Measurements from ENCODE around the gene STXBP6. TPM values are rescaled to one million over a fixed set of nuclear protein-coding genes. Genes with fewer than 3 reads are reported as not detected.

Gene STXBP6
- total and polyA plus RNA-seq, 10 of the 15 experiments (the other 5 are each of a cell fraction or from before 2014, with no cell fraction given): 1.2 to 47.3 (median 1.9) TPM

- no peaks in the 10 kb centered on the region for H3K36me3 ChIP-seq (ENCODE audit: control insufficient read depth in 2 of 2, insufficient read depth in 2 of 2, low read length in 1 of 2)
- FAIRE-seq: no peak
- H3K4me3 ChIP-seq: no peak overlapping the region
- H3K4me2 ChIP-seq (ENCODE audit: control insufficient read depth, insufficient read depth): no peak overlapping the region
- intact Hi-C loops (cut with micrococcal nuclease; ENCODE audit: unreplicated experiment) (no loop called here), in situ Hi-C loops (cut with MboI) (no loop called here)
- no peak overlapping the region for H2AFZ ChIP-seq (ENCODE audit: control insufficient read depth, low read depth, low read length)
- ChIA-PET POLR2A (no interaction called here), RAD21 (ENCODE audit: unreplicated experiment) (no interaction called here), SMC1A (ENCODE audit: uncharacterized antibody, unreplicated experiment) (interaction anchor here (1.0 to 4.4 kb wide), 2 partner anchors 28 to 352 kb away, joined by 3 to 27 read pairs; no protein-coding TSS in a partner anchor), CTCF (interaction anchor here (0.7 kb wide), 1 partner anchor 92 kb away, joined by 3 read pairs; no protein-coding TSS in a partner anchor)
- no peak for DNase-seq (ENCODE audit: low read depth, low spot score)
- TF ChIP-seq MTA3 (IDR thresholded peaks at IDR 0.05; ENCODE audit: borderline replicate concordance, low read length) (no peak), E2F8 (IDR thresholded peaks at IDR 0.05; ENCODE audit: low read depth, partially characterized antibody) (no peak), SIN3A (IDR thresholded peaks at IDR 0.05; ENCODE audit: low read depth, low read length) (no peak), SRF (IDR thresholded peaks at IDR 0.05; ENCODE audit: low read depth in 2 of 2, low read length in 2 of 2) (no peak), EZH2 (IDR thresholded peaks at IDR 0.05; ENCODE audit: borderline replicate concordance, control insufficient read depth, low read depth, low read length) (no peak), GABPA (IDR thresholded peaks at IDR 0.05; ENCODE audit: low read depth) (no peak)
- H3K27me3 ChIP-seq (replicated peaks in 1 of 2; ENCODE audit: control insufficient read depth in 2 of 2, insufficient read depth in 2 of 2, low read length in 1 of 2): no peaks in the 10 kb centered on the region
- no peaks in the 10 kb centered on the region for H3K79me2 ChIP-seq (ENCODE audit: control insufficient read depth, insufficient read depth, low read length)
- ATAC-seq: no peak
- no TSS peak for BruUV-seq (replicated peaks)
- no peak overlapping the region for H3K27ac ChIP-seq (ENCODE audit: control insufficient read depth, insufficient read depth)
- H4K20me1 ChIP-seq (ENCODE audit: control insufficient read depth, insufficient read depth): no peaks in the 10 kb centered on the region
- no peak overlapping the region for H3K9ac ChIP-seq (ENCODE audit: control insufficient read depth, insufficient read depth, low read length)
- 0% methylated on average over 1 of the region's 1 CpG for WGBS (ENCODE audit: insufficient coverage, insufficient replicate concordance, low lambda C conversion rate, missing lambda C conversion rate)
- no peaks in the 10 kb centered on the region for H3K9me3 ChIP-seq (replicated peaks; ENCODE audit: control insufficient read depth, insufficient read depth, low read length)
- H3K4me1 ChIP-seq (ENCODE audit: control insufficient read depth, insufficient read depth, low read length): no peaks in the 10 kb centered on the region
Measured at GRCh38 chr14:24833385-24833784, 216.6 kb downstream of the STXBP6 start.
